Neural cell (in vitro differentiated cells): ENCODE results near the gene PAX3. TPM values are rescaled to one million over a fixed set of nuclear protein-coding genes. Genes with fewer than 3 reads are reported as not detected.

Source experiments
- H2AFZ ChIP-seq: fragments of 200-600, 300-800 bp; sonication (generic), shearing (Covaris generic); 2 replicates; pipeline ENCODE4 v1.6.0; 2014; ENCODE audit warnings: low read depth, mild to moderate bottlenecking, antibody characterized with exemption, low read length, moderate library complexity
- H3F3A ChIP-seq: fragments of 200-600 bp; shearing (Covaris generic); 2 replicates; pipeline ENCODE4 v1.6.1; 2016; ENCODE audit warnings: mild to moderate bottlenecking, moderate library complexity, mixed read lengths, antibody characterized with exemption, low read length; ENCODE audit not compliant: insufficient read depth, poor library complexity, severe bottlenecking
- H3K27ac ChIP-seq: fragments of 200-600, 300-800 bp; sonication (generic), shearing (Covaris generic); 2 replicates; pipeline ENCODE4 v1.5.1; 2014; ENCODE audit warnings: mild to moderate bottlenecking, low read length, moderate library complexity
- H3K27me3 ChIP-seq: fragments of 300-800, 200-600 bp; sonication (generic), shearing (Covaris generic); 2 replicates; pipeline ENCODE4 v1.6.0; 2014; ENCODE audit warnings: mild to moderate bottlenecking, low read depth, low read length, moderate library complexity; ENCODE audit not compliant: insufficient read depth
- H3K36me3 ChIP-seq: fragments of 300-800, 200-600 bp; sonication (generic), shearing (Covaris generic); 2 replicates; pipeline ENCODE4 v1.5.1; 2014; ENCODE audit warnings: mild to moderate bottlenecking, antibody characterized with exemption, low read length, moderate library complexity; ENCODE audit not compliant: insufficient read depth
- H3K4me2 ChIP-seq: fragments of 300-800, 200-600 bp; sonication (generic), shearing (Covaris generic); 2 replicates; pipeline ENCODE4 v1.6.0; 2014; ENCODE audit warnings: mild to moderate bottlenecking, low read length
- H3K4me3 ChIP-seq: fragments of 300-800, 200-600 bp; sonication (generic), shearing (Covaris generic); 2 replicates; pipeline ENCODE4 v1.5.1; 2014; ENCODE audit warnings: mild to moderate bottlenecking, low read length, moderate library complexity
- H3K79me2 ChIP-seq: fragments of 200-600 bp; shearing (Covaris generic); replicated peaks from 2 replicates; pipeline ENCODE4 v1.6.0; 2014; ENCODE audit warnings: mild to moderate bottlenecking, low read length, moderate library complexity; ENCODE audit not compliant: insufficient read depth
- H3K9ac ChIP-seq: fragments of 300-800, 200-600 bp; sonication (generic), shearing (Covaris generic); 2 replicates; pipeline ENCODE4 v1.6.1; 2016; ENCODE audit warnings: mild to moderate bottlenecking, low read length, mixed read lengths
- H3K9me2 ChIP-seq: fragments of 200-600 bp; shearing (Covaris generic); 2 replicates; pipeline ENCODE4 v1.6.1; 2016; ENCODE audit warnings: mild to moderate bottlenecking, low read length, mixed read lengths; ENCODE audit not compliant: insufficient read depth
- H3K9me3 ChIP-seq: fragments of 200-600, 300-800 bp; sonication (generic), shearing (Covaris generic); 2 replicates; pipeline ENCODE4 v1.6.1; 2016; ENCODE audit warnings: mild to moderate bottlenecking, mixed run types, low read length, moderate library complexity, mixed read lengths
- H4K20me1 ChIP-seq: fragments of 200-600 bp; shearing (Covaris generic); 2 replicates; pipeline ENCODE4 v1.6.1; 2016; ENCODE audit warnings: mild to moderate bottlenecking, mixed run types; ENCODE audit not compliant: insufficient read depth
- EP300 ChIP-seq: fragments of 450-650 bp; conservative IDR thresholded peaks from 2 replicates; pipeline ENCODE4 v1.6.1; 2014; ENCODE audit warnings: antibody characterized with exemption, mild to moderate bottlenecking, moderate library complexity; ENCODE audit not compliant: poor library complexity, severe bottlenecking
- EZH2 ChIP-seq: fragments of 200-600, 300-800 bp; shearing (Covaris generic), sonication (generic); IDR thresholded peaks from 2 replicates; pipeline ENCODE4 v1.6.1; 2014; ENCODE audit warnings: antibody characterized with exemption, low read length, borderline replicate concordance, mild to moderate bottlenecking; ENCODE audit not compliant: insufficient read depth, poor library complexity, severe bottlenecking
- MXI1 ChIP-seq: fragments of 450-650 bp; conservative IDR thresholded peaks from 2 replicates; pipeline ENCODE4 v1.6.1; 2014; ENCODE audit warnings: antibody characterized with exemption, mild to moderate bottlenecking; ENCODE audit not compliant: poor library complexity, severe bottlenecking
- POLR2AphosphoS5 ChIP-seq: IDR thresholded peaks from 2 replicates; pipeline ENCODE4 v1.6.1; 2012
- RAD21 ChIP-seq: fragments of 450-650 bp; conservative IDR thresholded peaks from 2 replicates; pipeline ENCODE4 v1.6.1; 2014; ENCODE audit warnings: antibody characterized with exemption, mild to moderate bottlenecking, moderate library complexity
- SMC3 ChIP-seq: fragments of 450-650 bp; conservative IDR thresholded peaks from 2 replicates; pipeline ENCODE4 v1.6.1; 2014; ENCODE audit warnings: antibody characterized with exemption, mild to moderate bottlenecking, moderate library complexity; ENCODE audit not compliant: poor library complexity
- TAF1 ChIP-seq: IDR thresholded peaks from 2 replicates; pipeline ENCODE4 v1.6.1; 2012; ENCODE audit warnings: low read depth
- polyA plus RNA-seq: library from polyadenylated mRNA; depleted of rRNA; stranded (reverse); fragments of >200 nt; gene quantifications from 2 replicates; pipeline ENCODE4 v1.2.3, GENCODE V29; 2014
- TF ChIP-seq, protein P1 (sequence below): fragments of 450-650 bp; IDR thresholded peaks from 2 replicates; pipeline ENCODE4 v1.5.1; 2014; ENCODE audit warnings: antibody characterized with exemption, mild to moderate bottlenecking, moderate library complexity; ENCODE audit not compliant: poor library complexity, severe bottlenecking
- TF ChIP-seq, protein P2 (sequence below): IDR thresholded peaks from 2 replicates; pipeline ENCODE4 v1.6.1; 2012; ENCODE audit warnings: borderline replicate concordance

PAX3 gene
- polyA plus RNA-seq, 1 donor from 2014 or later = not detected

- no peaks in the 10 kb centered on the region for H3K27me3 ChIP-seq
- H2AFZ ChIP-seq = no peak overlapping the region
- no peak for TF ChIP-seq SMC3
- no peak for TF ChIP-seq EP300
- no peak for TF ChIP-seq EZH2
- no peak for TF ChIP-seq POLR2AphosphoS5
- TF ChIP-seq MXI1 = no peak
- no peak for TF ChIP-seq TAF1
- TF ChIP-seq, protein P1, sequence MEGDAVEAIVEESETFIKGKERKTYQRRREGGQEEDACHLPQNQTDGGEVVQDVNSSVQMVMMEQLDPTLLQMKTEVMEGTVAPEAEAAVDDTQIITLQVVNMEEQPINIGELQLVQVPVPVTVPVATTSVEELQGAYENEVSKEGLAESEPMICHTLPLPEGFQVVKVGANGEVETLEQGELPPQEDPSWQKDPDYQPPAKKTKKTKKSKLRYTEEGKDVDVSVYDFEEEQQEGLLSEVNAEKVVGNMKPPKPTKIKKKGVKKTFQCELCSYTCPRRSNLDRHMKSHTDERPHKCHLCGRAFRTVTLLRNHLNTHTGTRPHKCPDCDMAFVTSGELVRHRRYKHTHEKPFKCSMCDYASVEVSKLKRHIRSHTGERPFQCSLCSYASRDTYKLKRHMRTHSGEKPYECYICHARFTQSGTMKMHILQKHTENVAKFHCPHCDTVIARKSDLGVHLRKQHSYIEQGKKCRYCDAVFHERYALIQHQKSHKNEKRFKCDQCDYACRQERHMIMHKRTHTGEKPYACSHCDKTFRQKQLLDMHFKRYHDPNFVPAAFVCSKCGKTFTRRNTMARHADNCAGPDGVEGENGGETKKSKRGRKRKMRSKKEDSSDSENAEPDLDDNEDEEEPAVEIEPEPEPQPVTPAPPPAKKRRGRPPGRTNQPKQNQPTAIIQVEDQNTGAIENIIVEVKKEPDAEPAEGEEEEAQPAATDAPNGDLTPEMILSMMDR = no peak
- TF ChIP-seq, protein P2, sequence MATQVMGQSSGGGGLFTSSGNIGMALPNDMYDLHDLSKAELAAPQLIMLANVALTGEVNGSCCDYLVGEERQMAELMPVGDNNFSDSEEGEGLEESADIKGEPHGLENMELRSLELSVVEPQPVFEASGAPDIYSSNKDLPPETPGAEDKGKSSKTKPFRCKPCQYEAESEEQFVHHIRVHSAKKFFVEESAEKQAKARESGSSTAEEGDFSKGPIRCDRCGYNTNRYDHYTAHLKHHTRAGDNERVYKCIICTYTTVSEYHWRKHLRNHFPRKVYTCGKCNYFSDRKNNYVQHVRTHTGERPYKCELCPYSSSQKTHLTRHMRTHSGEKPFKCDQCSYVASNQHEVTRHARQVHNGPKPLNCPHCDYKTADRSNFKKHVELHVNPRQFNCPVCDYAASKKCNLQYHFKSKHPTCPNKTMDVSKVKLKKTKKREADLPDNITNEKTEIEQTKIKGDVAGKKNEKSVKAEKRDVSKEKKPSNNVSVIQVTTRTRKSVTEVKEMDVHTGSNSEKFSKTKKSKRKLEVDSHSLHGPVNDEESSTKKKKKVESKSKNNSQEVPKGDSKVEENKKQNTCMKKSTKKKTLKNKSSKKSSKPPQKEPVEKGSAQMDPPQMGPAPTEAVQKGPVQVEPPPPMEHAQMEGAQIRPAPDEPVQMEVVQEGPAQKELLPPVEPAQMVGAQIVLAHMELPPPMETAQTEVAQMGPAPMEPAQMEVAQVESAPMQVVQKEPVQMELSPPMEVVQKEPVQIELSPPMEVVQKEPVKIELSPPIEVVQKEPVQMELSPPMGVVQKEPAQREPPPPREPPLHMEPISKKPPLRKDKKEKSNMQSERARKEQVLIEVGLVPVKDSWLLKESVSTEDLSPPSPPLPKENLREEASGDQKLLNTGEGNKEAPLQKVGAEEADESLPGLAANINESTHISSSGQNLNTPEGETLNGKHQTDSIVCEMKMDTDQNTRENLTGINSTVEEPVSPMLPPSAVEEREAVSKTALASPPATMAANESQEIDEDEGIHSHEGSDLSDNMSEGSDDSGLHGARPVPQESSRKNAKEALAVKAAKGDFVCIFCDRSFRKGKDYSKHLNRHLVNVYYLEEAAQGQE = no peak
- H4K20me1 ChIP-seq = no peaks in the 10 kb centered on the region
- H3F3A ChIP-seq = no peaks in the 10 kb centered on the region
- no peak overlapping the region for H3K27ac ChIP-seq
- no peak overlapping the region for H3K4me3 ChIP-seq
- H3K36me3 ChIP-seq = no peaks in the 10 kb centered on the region
- no peaks in the 10 kb centered on the region for H3K9me3 ChIP-seq
- no peaks in the 10 kb centered on the region for H3K9me2 ChIP-seq
- H3K9ac ChIP-seq = no peak overlapping the region
- H3K4me2 ChIP-seq = no peak overlapping the region
- H3K79me2 ChIP-seq = no peaks in the 10 kb centered on the region
Measured at GRCh38 chr2:222169346-222169745, 129.5 kb downstream of the PAX3 start.

DNA sequence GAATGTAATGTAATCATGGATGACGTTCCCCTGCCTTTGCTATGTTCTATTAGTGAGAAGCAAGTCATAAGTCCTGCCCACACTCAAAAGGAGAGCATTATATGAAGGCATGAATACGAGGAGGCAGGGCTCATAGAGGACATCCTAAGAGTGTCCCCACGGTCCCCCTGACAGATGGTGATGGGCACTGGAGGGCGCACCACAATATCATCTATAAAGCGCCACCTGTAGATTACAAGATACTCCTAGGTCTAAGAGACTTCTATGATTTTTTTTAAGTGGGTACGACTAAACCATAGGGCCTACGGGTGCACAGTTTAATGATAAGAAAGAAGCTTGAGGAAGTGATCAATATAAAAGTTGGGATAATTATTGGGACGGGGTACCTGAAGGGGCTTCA, 131.0 kb downstream of the PAX3 start:
- TF ChIP-seq EZH2 = no peak
- no peak for TF ChIP-seq MXI1
- TF ChIP-seq, protein P1 = no peak
- no peak for TF ChIP-seq POLR2AphosphoS5
- no peak for TF ChIP-seq RAD21
- TF ChIP-seq EP300 = no peak
- TF ChIP-seq, protein P2 = no peak
- no peak for TF ChIP-seq SMC3
- Histone ChIP-seq H3K4me2 (no peak overlapping the region), H3K4me3 (no peak overlapping the region), H3K9me3 (no peaks in the 10 kb centered on the region), H3K9ac (no peak overlapping the region), H3K27ac (no peak overlapping the region), H3K9me2 (no peaks in the 10 kb centered on the region), H3K36me3 (no peaks in the 10 kb centered on the region), H3F3A (no peaks in the 10 kb centered on the region), H3K27me3 (no peaks in the 10 kb centered on the region), H4K20me1 (no peaks in the 10 kb centered on the region), H3K79me2 (no peaks in the 10 kb centered on the region), H2AFZ (no peak overlapping the region)
